ENCODE results near the gene ATAD5. TPM values are rescaled to one million over a fixed set of nuclear protein-coding genes. Genes with fewer than 3 reads are reported as not detected.

ATAD5 gene
- total and polyA plus RNA-seq, 2 of the 13 experiments (the other 11 are each of a cell fraction or from before 2014, with no cell fraction given) = 1.8 to 10.7 TPM

DNA sequence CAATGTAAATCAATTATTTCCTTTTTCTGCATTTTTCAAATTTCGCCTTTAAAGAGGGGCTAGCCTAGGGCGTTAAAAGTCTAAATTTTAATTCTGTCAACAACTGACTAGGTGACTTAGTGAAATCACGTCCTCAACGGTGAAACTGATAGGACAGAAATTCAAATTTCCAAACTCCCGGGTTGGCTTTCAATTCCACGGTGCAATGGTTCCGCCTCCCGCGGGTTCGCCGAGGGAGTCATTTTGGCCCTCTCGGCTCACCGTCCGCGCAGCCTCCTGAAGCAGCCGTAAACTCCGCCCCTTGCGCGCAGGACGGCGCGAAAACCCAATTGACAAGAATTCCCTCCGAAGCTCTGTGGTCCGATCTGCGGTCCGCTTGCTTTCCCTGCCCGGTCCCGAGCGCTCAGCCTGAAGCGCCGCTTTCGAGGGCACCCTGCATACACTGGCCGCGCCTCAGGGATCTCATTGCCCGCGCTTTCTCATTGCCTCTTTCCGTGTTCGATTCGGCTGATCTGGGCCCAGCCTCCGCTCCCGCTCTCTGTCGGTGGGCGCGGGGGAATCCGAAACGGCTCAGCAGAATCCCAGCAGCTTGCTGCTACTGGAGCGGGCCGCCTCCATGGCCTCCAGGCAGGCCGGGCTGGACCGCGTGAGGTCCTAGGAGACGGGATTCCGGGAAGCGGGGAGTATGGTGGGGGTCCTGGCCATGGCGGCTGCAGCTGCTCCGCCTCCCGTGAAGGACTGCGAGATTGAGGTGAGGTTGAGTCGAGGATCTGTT lies at the start of gene ATAD5 (continued):
- TF ChIP-seq, protein P1, sequence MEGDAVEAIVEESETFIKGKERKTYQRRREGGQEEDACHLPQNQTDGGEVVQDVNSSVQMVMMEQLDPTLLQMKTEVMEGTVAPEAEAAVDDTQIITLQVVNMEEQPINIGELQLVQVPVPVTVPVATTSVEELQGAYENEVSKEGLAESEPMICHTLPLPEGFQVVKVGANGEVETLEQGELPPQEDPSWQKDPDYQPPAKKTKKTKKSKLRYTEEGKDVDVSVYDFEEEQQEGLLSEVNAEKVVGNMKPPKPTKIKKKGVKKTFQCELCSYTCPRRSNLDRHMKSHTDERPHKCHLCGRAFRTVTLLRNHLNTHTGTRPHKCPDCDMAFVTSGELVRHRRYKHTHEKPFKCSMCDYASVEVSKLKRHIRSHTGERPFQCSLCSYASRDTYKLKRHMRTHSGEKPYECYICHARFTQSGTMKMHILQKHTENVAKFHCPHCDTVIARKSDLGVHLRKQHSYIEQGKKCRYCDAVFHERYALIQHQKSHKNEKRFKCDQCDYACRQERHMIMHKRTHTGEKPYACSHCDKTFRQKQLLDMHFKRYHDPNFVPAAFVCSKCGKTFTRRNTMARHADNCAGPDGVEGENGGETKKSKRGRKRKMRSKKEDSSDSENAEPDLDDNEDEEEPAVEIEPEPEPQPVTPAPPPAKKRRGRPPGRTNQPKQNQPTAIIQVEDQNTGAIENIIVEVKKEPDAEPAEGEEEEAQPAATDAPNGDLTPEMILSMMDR (CRISPR knock-in tag; IDR thresholded peaks at IDR 0.05) = 0 out of 2 replicates have a peak, but pooled peaks have one; percentile 15
- TF ChIP-seq NFIC (IDR thresholded peaks at IDR 0.05; ENCODE audit: low read length) (no peak), KLF12 (CRISPR knock-in tag; IDR thresholded peaks at IDR 0.05; ENCODE audit: borderline replicate concordance) (peak; percentile 48; the same call in 1 of the 2 replicates), MLLT10 (CRISPR knock-in tag; IDR thresholded peaks at IDR 0.05) (no peak), ZNF660 (CRISPR knock-in tag; IDR thresholded peaks at IDR 0.05; ENCODE audit: borderline replicate concordance, low read depth) (no peak), ZNF850 (CRISPR knock-in tag; conservative IDR thresholded peaks at IDR 0.05) (no peak), ZNF652 (CRISPR knock-in tag; IDR thresholded peaks at IDR 0.05; ENCODE audit: borderline replicate concordance, low read depth) (no peak), CBFB (CRISPR knock-in tag; IDR thresholded peaks at IDR 0.05) (peak; percentile 68; the same call in 1 of the 2 replicates), ZNF572 (CRISPR knock-in tag; IDR thresholded peaks at IDR 0.05) (no peak), ZNF788 (CRISPR knock-in tag; IDR thresholded peaks at IDR 0.05; ENCODE audit: borderline replicate concordance) (peak; percentile 90; the same call in 1 of the 2 replicates), FOXO1 (CRISPR knock-in tag; IDR thresholded peaks at IDR 0.05) (no peak), NR2F6 (IDR thresholded peaks at IDR 0.05) (no peak), NR2F6 (CRISPR knock-in tag; IDR thresholded peaks at IDR 0.05) (peak; percentile 42; the same call in 1 of the 2 replicates)
- TF ChIP-seq, protein P2, sequence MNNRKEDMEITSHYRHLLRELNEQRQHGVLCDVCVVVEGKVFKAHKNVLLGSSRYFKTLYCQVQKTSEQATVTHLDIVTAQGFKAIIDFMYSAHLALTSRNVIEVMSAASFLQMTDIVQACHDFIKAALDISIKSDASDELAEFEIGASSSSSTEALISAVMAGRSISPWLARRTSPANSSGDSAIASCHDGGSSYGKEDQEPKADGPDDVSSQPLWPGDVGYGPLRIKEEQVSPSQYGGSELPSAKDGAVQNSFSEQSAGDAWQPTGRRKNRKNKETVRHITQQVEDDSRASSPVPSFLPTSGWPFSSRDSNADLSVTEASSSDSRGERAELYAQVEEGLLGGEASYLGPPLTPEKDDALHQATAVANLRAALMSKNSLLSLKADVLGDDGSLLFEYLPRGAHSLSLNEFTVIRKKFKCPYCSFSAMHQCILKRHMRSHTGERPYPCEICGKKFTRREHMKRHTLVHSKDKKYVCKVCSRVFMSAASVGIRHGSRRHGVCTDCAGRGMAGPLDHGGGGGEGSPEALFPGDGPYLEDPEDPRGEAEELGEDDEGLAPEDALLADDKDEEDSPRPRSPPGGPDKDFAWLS (CRISPR knock-in tag; IDR thresholded peaks at IDR 0.05; ENCODE audit: borderline replicate concordance) = no peak
- TF ChIP-seq, protein P3, sequence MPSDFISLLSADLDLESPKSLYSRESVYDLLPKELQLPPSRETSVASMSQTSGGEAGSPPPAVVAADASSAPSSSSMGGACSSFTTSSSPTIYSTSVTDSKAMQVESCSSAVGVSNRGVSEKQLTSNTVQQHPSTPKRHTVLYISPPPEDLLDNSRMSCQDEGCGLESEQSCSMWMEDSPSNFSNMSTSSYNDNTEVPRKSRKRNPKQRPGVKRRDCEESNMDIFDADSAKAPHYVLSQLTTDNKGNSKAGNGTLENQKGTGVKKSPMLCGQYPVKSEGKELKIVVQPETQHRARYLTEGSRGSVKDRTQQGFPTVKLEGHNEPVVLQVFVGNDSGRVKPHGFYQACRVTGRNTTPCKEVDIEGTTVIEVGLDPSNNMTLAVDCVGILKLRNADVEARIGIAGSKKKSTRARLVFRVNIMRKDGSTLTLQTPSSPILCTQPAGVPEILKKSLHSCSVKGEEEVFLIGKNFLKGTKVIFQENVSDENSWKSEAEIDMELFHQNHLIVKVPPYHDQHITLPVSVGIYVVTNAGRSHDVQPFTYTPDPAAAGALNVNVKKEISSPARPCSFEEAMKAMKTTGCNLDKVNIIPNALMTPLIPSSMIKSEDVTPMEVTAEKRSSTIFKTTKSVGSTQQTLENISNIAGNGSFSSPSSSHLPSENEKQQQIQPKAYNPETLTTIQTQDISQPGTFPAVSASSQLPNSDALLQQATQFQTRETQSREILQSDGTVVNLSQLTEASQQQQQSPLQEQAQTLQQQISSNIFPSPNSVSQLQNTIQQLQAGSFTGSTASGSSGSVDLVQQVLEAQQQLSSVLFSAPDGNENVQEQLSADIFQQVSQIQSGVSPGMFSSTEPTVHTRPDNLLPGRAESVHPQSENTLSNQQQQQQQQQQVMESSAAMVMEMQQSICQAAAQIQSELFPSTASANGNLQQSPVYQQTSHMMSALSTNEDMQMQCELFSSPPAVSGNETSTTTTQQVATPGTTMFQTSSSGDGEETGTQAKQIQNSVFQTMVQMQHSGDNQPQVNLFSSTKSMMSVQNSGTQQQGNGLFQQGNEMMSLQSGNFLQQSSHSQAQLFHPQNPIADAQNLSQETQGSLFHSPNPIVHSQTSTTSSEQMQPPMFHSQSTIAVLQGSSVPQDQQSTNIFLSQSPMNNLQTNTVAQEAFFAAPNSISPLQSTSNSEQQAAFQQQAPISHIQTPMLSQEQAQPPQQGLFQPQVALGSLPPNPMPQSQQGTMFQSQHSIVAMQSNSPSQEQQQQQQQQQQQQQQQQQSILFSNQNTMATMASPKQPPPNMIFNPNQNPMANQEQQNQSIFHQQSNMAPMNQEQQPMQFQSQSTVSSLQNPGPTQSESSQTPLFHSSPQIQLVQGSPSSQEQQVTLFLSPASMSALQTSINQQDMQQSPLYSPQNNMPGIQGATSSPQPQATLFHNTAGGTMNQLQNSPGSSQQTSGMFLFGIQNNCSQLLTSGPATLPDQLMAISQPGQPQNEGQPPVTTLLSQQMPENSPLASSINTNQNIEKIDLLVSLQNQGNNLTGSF (CRISPR knock-in tag; IDR thresholded peaks at IDR 0.05) = no peak
- TF ChIP-seq, protein P4, sequence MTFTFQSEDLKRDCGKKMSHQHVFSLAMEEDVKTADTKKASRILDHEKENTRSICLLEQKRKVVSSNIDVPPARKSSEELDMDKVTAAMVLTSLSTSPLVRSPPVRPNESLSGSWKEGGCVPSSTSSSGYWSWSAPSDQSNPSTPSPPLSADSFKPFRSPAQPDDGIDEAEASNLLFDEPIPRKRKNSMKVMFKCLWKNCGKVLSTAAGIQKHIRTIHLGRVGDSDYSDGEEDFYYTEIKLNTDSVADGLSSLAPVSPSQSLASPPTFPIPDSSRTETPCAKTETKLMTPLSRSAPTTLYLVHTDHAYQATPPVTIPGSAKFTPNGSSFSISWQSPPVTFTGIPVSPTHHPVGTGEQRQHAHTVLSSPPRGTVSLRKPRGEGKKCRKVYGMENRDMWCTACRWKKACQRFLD (CRISPR knock-in tag; IDR thresholded peaks at IDR 0.05; ENCODE audit: borderline replicate concordance) = peak; percentile 59; the same call in 1 of the 2 replicates
- TF ChIP-seq, protein P5, sequence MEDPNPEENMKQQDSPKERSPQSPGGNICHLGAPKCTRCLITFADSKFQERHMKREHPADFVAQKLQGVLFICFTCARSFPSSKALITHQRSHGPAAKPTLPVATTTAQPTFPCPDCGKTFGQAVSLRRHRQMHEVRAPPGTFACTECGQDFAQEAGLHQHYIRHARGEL (CRISPR knock-in tag; IDR thresholded peaks at IDR 0.05) = no peak

Measured in HepG2 (cell line).